Measurements from ENCODE around the gene GNAZ.

GNAZ gene

DNA sequence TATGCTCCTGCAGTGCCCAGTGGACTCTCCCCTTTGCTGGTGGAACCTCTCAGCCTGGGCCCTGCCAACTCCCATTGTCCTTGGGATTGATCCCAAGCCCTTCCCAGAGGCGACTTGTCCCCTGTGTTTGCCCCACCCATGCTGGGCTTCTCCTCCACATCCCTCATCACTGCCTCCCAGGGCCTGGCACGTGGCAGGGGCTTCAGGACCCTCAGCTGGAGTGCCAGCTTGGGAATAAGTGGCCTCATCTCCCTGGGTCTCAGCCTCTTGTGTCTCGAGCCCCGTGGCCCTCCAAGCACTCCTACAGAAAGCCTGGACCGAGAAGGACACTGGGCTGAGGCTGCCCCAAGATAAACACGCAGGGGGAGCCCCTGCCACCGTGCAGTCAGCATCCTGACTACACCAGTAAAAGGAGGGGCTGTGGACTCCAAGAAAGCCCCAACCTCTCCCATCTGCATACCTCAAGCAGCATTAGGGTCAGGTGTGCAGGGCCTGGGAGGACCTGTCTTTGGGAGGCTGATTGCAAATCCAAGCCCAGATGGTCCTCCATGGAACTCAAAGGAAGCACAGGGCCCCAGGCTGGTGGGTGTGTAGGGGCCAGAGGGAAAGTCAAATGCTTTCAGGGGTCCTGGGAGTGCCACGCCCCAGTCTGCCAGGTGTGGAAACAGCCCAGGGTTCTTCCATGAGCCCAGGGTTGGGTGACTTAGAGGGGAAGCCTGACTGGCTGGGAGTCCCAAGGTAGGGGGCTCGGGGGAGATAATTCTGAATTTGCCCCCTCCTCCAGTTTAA is 9.5 kb upstream of the GNAZ start:
- H3K4me3 ChIP-seq (replicated peaks; ENCODE audit: insufficient read depth, low read length): no peak overlapping the region
- no peaks in the 10 kb centered on the region for H3K27me3 ChIP-seq (ENCODE audit: insufficient read depth, poor library complexity, severe bottlenecking)
- TF ChIP-seq, protein P1, sequence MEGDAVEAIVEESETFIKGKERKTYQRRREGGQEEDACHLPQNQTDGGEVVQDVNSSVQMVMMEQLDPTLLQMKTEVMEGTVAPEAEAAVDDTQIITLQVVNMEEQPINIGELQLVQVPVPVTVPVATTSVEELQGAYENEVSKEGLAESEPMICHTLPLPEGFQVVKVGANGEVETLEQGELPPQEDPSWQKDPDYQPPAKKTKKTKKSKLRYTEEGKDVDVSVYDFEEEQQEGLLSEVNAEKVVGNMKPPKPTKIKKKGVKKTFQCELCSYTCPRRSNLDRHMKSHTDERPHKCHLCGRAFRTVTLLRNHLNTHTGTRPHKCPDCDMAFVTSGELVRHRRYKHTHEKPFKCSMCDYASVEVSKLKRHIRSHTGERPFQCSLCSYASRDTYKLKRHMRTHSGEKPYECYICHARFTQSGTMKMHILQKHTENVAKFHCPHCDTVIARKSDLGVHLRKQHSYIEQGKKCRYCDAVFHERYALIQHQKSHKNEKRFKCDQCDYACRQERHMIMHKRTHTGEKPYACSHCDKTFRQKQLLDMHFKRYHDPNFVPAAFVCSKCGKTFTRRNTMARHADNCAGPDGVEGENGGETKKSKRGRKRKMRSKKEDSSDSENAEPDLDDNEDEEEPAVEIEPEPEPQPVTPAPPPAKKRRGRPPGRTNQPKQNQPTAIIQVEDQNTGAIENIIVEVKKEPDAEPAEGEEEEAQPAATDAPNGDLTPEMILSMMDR (IDR thresholded peaks at IDR 0.05; ENCODE audit: insufficient read depth, low read length): no peak
- no peak for TF ChIP-seq SPI1 (IDR thresholded peaks at IDR 0.05; ENCODE audit: borderline replicate concordance, low read depth)
- no peak for TF ChIP-seq POLR2AphosphoS5 (IDR thresholded peaks at IDR 0.05; ENCODE audit: low read depth)
- no peak for TF ChIP-seq GABPA (IDR thresholded peaks at IDR 0.05; ENCODE audit: low read depth)
- TF ChIP-seq, protein P2, sequence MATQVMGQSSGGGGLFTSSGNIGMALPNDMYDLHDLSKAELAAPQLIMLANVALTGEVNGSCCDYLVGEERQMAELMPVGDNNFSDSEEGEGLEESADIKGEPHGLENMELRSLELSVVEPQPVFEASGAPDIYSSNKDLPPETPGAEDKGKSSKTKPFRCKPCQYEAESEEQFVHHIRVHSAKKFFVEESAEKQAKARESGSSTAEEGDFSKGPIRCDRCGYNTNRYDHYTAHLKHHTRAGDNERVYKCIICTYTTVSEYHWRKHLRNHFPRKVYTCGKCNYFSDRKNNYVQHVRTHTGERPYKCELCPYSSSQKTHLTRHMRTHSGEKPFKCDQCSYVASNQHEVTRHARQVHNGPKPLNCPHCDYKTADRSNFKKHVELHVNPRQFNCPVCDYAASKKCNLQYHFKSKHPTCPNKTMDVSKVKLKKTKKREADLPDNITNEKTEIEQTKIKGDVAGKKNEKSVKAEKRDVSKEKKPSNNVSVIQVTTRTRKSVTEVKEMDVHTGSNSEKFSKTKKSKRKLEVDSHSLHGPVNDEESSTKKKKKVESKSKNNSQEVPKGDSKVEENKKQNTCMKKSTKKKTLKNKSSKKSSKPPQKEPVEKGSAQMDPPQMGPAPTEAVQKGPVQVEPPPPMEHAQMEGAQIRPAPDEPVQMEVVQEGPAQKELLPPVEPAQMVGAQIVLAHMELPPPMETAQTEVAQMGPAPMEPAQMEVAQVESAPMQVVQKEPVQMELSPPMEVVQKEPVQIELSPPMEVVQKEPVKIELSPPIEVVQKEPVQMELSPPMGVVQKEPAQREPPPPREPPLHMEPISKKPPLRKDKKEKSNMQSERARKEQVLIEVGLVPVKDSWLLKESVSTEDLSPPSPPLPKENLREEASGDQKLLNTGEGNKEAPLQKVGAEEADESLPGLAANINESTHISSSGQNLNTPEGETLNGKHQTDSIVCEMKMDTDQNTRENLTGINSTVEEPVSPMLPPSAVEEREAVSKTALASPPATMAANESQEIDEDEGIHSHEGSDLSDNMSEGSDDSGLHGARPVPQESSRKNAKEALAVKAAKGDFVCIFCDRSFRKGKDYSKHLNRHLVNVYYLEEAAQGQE (IDR thresholded peaks at IDR 0.05; ENCODE audit: insufficient replicate concordance, low read depth): no peak
- H3K27ac ChIP-seq (replicated peaks): no peak overlapping the region
- DNase-seq (ENCODE audit: low read depth in 1 of 2, low spot score in 1 of 2): no peak

GRCh38 chr22:23061471-23062280 is 8.6 kb upstream of the GNAZ start:
- TF ChIP-seq POLR2AphosphoS5 (IDR thresholded peaks at IDR 0.05; ENCODE audit: low read depth) (no peak), SPI1 (IDR thresholded peaks at IDR 0.05; ENCODE audit: borderline replicate concordance, low read depth) (no peak), GABPA (IDR thresholded peaks at IDR 0.05; ENCODE audit: low read depth) (no peak)
- TF ChIP-seq, protein P2 (IDR thresholded peaks at IDR 0.05; ENCODE audit: insufficient replicate concordance, low read depth): no peak
- TF ChIP-seq, protein P1 (IDR thresholded peaks at IDR 0.05; ENCODE audit: insufficient read depth, low read length): no peak
- Histone ChIP-seq H3K4me3 (replicated peaks; ENCODE audit: insufficient read depth, low read length) (no peak overlapping the region), H3K27ac (replicated peaks) (no peak overlapping the region), H3K27me3 (ENCODE audit: insufficient read depth, poor library complexity, severe bottlenecking) (no peaks in the 10 kb centered on the region)
- DNase-seq (ENCODE audit: low read depth in 1 of 2, low spot score in 1 of 2): no peak

DNA sequence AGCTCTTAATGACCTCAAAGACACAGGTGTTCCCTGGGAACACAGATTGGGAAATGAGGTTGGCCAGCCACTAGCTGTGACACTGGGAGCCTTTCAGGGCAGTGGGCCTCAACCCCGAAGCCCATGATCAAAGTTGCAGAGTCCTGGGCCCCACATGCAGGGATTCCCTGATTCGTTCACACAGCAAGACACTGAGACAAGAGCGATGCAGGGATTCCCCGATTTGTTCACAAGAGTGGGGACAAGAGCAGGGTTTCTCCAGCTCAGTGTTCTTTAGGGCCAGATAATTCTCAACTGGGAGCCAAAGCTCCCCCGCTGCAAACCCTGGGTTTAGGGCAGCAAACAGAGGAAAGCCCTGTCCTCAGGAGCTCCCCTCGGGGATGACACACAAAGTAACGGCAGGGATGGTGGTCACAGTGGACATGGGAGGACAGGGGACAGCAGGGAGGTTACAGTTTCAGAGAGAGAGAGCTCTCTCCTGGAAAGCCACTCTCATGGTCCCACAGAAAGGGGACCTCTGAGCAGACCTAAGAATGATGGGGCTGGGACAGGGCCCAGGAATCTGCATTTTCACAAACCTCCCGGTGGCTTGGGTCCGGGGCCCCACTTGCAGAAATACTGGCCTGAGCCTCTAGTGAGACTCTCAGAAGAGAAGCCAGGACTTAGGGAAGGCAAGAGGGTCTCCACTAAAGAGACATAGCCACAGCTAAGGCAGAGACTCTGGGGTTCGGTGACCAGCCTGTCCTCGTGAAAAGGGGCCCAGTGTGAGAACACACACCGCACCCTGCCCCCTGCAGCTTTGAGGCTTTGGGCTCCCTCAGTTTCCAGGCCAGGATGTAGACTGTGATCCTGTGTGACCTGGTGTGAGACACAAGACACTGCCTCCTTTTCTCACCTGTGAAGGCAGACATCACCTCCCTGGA is 7.4 kb upstream of the GNAZ start:
- no peak for DNase-seq (ENCODE audit: low read depth in 1 of 2, low spot score in 1 of 2)
- H3K27me3 ChIP-seq (ENCODE audit: insufficient read depth, poor library complexity, severe bottlenecking): peaks cover 3% of the 10 kb centered on the region
- H3K4me3 ChIP-seq (replicated peaks; ENCODE audit: insufficient read depth, low read length): no peak overlapping the region
- H3K27ac ChIP-seq (replicated peaks): no peak overlapping the region
- TF ChIP-seq, protein P2 (IDR thresholded peaks at IDR 0.05; ENCODE audit: insufficient replicate concordance, low read depth): no peak
- TF ChIP-seq SPI1 (IDR thresholded peaks at IDR 0.05; ENCODE audit: borderline replicate concordance, low read depth): no peak
- TF ChIP-seq, protein P1 (IDR thresholded peaks at IDR 0.05; ENCODE audit: insufficient read depth, low read length): no peak
- no peak for TF ChIP-seq POLR2AphosphoS5 (IDR thresholded peaks at IDR 0.05; ENCODE audit: low read depth)
- no peak for TF ChIP-seq GABPA (IDR thresholded peaks at IDR 0.05; ENCODE audit: low read depth)

Data from HL-60 (cell line).